Psoas muscle (tissue), 8 donors: ENCODE results near the gene CPXM2. TPM values are rescaled to one million over a fixed set of nuclear protein-coding genes. Genes with fewer than 3 reads are reported as not detected.

Source experiments
- ATAC-seq, 4 donors: fragments of 200-7000 bp; cut with Tn5 transposase; one replicate each; pipeline ENCODE4 v1.9.1; 2020; ENCODE audit warnings: moderate library complexity in 3 of 4, mild to moderate bottlenecking in 2 of 4
- DNase-seq, 2 donors: peaks; one replicate each; pipeline ENCODE4 v3.0.0-alpha.2; 2020
- H3K27ac ChIP-seq: fragments of 200-600 bp; one replicate; pipeline ENCODE4 v1.8.0; 2022
- H3K27me3 ChIP-seq, 3 donors: fragments of 200-600 bp in 1 of 3; one replicate each; pipeline versions ENCODE4 v1.6.1 to v1.8.0; 2013 to 2022; ENCODE audit warnings: low read length in 2 of 3, mild to moderate bottlenecking in 2 of 3, moderate library complexity in 1 of 3; ENCODE audit not compliant: insufficient read depth in 3 of 3
- H3K36me3 ChIP-seq, 2 donors: fragments of 200-600 bp in 1 of 2; one replicate each; pipeline versions ENCODE4 v1.6.1 to v1.8.0; 2013 to 2022; ENCODE audit warnings: low read depth in 1 of 2, mild to moderate bottlenecking in 1 of 2, moderate library complexity in 1 of 2; ENCODE audit not compliant: insufficient read depth in 1 of 2
- H3K4me1 ChIP-seq: fragments of 200-600 bp; one replicate; pipeline ENCODE4 v1.8.0; 2022
- H3K4me3 ChIP-seq: fragments of 200-600 bp; one replicate; pipeline ENCODE4 v1.8.0; 2022; ENCODE audit warnings: mild to moderate bottlenecking
- H3K9me3 ChIP-seq: fragments of 200-600 bp; one replicate; pipeline ENCODE4 v1.8.0; 2022
- CTCF ChIP-seq: fragments of 200-600 bp; IDR thresholded peaks from one replicate; pipeline ENCODE4 v1.8.0; 2022; ENCODE audit warnings: antibody characterized with exemption
- WGBS, 3 donors: extraction: QIAGEN DNeasy Blood & Tissue Kit; methylation state at CpG; one replicate each; pipeline versions ENCODE4 v1.1.6 to v1.1.7; 2013; 5-methylcytosine and 5-hydroxymethylcytosine counted together
- intact Hi-C, 2 donors: fragments of 100-400 bp; cut with DNase I; formaldehyde crosslinking; loops; one replicate each; pipeline versions ENCODE4 v1.11.0 to v1.14.2; 2022
- polyA plus RNA-seq, 3 donors: library from polyadenylated mRNA; stranded (reverse); fragments of 200-250 nt; gene quantifications; one replicate each; pipeline ENCODE4 v1.2.3, GENCODE V29; 2013
- total RNA-seq, 4 donors: library from RNA; stranded (reverse); fragmentation: NEBNext Ultra II Directional in 2 of 4; extraction: Animal tissue kit (Norgen Biotek cat#: 25700) in 2 of 4; gene quantifications; one replicate each; pipeline versions ENCODE4 v1.2.1 to v1.2.4, GENCODE V29; 2021 to 2023
- donor health status: healthy with polysubstance abuse.
- donor health status: DM: no; HTN: no; CAD: no; lungs with moderate emphysema.
- donor health status: Bipolar disorder and iron deficiency.
- donor health status: healthy.
- donor health status: DM: yes; HTN: yes; CAD: no.
- donor health status: DM: no; HTN: no; CAD: no.
- donor health status: DM: no; HTN: no; CAD: no.
- donor health status: DM: yes; HTN: yes; CAD: no.

CPXM2 gene
- total and polyA plus RNA-seq, 7 donors, result 0.78 to 5.2 (median 1.4) TPM

DNA sequence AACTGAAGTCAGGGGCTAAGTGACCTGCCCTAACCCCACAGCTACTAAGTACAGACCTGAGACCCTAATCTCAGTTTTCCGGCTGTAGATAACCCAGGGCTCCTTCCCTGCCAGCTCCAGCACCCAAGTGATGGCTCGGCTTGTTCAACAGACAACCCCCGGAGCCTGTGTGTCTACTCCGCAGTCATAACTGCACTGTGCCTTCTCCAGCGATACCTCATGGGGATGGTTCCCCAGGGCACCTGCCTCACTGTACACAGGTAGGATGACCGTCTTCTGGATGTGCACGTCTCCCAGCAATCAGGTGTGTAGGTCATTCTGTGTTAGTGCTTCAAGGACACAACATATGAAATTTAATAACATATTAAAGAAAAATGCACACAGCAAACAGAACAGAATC lies 37.1 kb downstream of the CPXM2 start:
- H3K4me1 ChIP-seq, result no peaks in the 10 kb centered on the region
- DNase-seq, result no peak
- H3K4me3 ChIP-seq, result no peak overlapping the region
- no peaks in the 10 kb centered on the region for H3K36me3 ChIP-seq
- no peak for ATAC-seq
- H3K27ac ChIP-seq, result no peak overlapping the region
- TF ChIP-seq CTCF, result no peak
- intact Hi-C loops, result no loop called here
- whole genome bisulfite sequencing, 3 donors, result 76 to 89% (median 80%) methylated on average over 7 of the region's 7 CpGs
- H3K9me3 ChIP-seq, result no peaks in the 10 kb centered on the region
- peaks cover 1 to 10% (median 4%) of the 10 kb centered on the region in 3 donors for H3K27me3 ChIP-seq

DNA sequence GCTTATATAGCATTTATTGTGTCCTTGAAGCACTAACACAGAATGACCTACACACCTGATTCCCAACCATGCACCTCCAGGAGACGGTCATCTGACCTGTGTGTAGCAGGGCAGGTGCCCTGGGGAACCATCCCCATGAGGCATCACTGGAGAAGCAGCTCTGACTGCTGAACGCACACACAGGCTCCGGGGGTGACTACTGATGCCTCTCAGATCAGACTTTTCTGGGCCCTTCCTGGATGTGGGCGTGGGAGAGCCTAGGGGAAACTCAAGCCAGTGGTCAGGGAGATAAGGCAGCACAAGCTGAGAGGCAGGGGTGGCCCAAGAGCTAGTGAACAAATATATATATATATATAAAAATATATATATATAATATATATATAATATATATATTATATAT lies 37.6 kb downstream of the CPXM2 start:
- no peak overlapping the region for H3K27ac ChIP-seq
- ATAC-seq, result no peak
- 58 to 65% (median 59%) methylated on average over 4 of the region's 4 CpGs for WGBS, 3 donors

DNA sequence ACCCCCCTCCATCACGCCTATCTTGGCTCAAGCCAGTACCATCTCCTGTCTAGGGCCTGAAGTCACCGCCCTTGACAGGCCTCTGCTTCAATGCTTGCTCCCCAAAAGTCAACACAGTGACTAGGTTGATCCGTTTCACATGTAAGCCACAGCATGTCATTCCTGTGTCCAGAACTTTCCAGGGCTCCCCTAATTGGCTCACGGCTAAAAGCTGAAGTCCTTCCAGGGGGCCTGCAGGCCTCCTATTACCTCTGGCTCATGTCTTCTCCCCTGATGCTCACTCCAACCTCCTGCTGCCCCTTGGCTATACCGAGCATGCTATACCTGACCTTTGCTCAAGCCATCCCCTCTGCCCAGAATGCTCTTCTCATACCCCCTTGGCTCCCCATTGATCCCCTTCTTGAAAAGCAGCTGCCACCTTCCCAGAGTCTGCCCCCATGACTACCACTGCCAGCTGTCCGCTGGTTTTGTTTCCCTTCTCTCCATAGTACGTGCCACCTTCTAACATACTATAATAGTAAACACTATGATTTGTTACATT lies 39.1 kb downstream of the CPXM2 start:
- H3K27me3 ChIP-seq, result peaks cover 1 to 10% (median 4%) of the 10 kb centered on the region in 3 donors
- 76 to 83% (median 81%) methylated on average over 7 of the region's 7 CpGs for WGBS, 3 donors
- ATAC-seq, result no peak
- no peak for DNase-seq
- H3K4me1 ChIP-seq, result no peaks in the 10 kb centered on the region
- no peak for TF ChIP-seq CTCF
- no peaks in the 10 kb centered on the region for H3K9me3 ChIP-seq
- intact Hi-C loops, result no loop called here
- H3K4me3 ChIP-seq, result no peak overlapping the region
- no peak overlapping the region for H3K27ac ChIP-seq
- H3K36me3 ChIP-seq, result no peaks in the 10 kb centered on the region

More for the DNA sequence above, 37.6 kb downstream of the CPXM2 start:
- intact Hi-C loops, result no loop called here
- no peak for DNase-seq
- no peaks in the 10 kb centered on the region for H3K4me1 ChIP-seq
- no peak overlapping the region for H3K4me3 ChIP-seq
- no peaks in the 10 kb centered on the region for H3K36me3 ChIP-seq
- TF ChIP-seq CTCF, result no peak
- H3K9me3 ChIP-seq, result no peaks in the 10 kb centered on the region
- H3K27me3 ChIP-seq, result peaks cover 1 to 10% (median 4%) of the 10 kb centered on the region in 3 donors

- 56 to 66% (median 58%) methylated on average over 5 of the region's 5 CpGs for WGBS, 3 donors
- no peak for TF ChIP-seq CTCF
- no peak overlapping the region for H3K4me3 ChIP-seq
- no peaks in the 10 kb centered on the region for H3K4me1 ChIP-seq
- intact Hi-C loops, result no loop called here
- H3K36me3 ChIP-seq, result no peaks in the 10 kb centered on the region
- H3K27ac ChIP-seq, result no peak overlapping the region
- ATAC-seq (no peak), DNase-seq (no peak)
- no peaks in the 10 kb centered on the region for H3K9me3 ChIP-seq
- peaks cover 0 to 7% (median 0%) of the 10 kb centered on the region in 3 donors for H3K27me3 ChIP-seq
Observed at GRCh38 chr10:123848564-123849457, 42.8 kb downstream of the CPXM2 start.
